HUES48 (cell line): ENCODE results near the gene MT1F.
A peak's percentile ranks its signal among the peaks of the same experiment; 100 is the strongest.
"Not testable (repeated sequence)": the region's sequence is repeated elsewhere in the genome, so short reads cannot be mapped to it uniquely, and the experiment has no call there.

Experiments used
- H3K27ac ChIP-seq: one replicate; pipeline ENCODE4 v1.7.0; 2013; ENCODE audit warnings: low read depth, low read length, inconsistent platforms
- H3K27me3 ChIP-seq: 2 replicates; pipeline ENCODE4 v1.6.1; 2013; ENCODE audit warnings: mild to moderate bottlenecking, low read length; ENCODE audit not compliant: control insufficient read depth, insufficient read depth
- H3K36me3 ChIP-seq: 2 replicates; pipeline ENCODE4 v1.6.1; 2013; ENCODE audit warnings: low read length; ENCODE audit not compliant: control insufficient read depth, insufficient read depth
- H3K4me1 ChIP-seq: 2 replicates; pipeline ENCODE4 v1.6.1; 2013; ENCODE audit warnings: mild to moderate bottlenecking, low read length; ENCODE audit not compliant: control insufficient read depth, insufficient read depth
- H3K4me3 ChIP-seq: 2 replicates; pipeline ENCODE4 v1.5.1; 2013; ENCODE audit warnings: mild to moderate bottlenecking, low read depth, low read length
- H3K9ac ChIP-seq: 2 replicates; pipeline ENCODE4 v1.6.1; 2013; ENCODE audit warnings: mild to moderate bottlenecking, low read depth, low read length, moderate library complexity
- H3K9me3 ChIP-seq: 2 replicates; pipeline ENCODE4 v1.6.1; 2013; ENCODE audit warnings: low read length; ENCODE audit not compliant: control insufficient read depth, insufficient read depth

Gene MT1F

DNA sequence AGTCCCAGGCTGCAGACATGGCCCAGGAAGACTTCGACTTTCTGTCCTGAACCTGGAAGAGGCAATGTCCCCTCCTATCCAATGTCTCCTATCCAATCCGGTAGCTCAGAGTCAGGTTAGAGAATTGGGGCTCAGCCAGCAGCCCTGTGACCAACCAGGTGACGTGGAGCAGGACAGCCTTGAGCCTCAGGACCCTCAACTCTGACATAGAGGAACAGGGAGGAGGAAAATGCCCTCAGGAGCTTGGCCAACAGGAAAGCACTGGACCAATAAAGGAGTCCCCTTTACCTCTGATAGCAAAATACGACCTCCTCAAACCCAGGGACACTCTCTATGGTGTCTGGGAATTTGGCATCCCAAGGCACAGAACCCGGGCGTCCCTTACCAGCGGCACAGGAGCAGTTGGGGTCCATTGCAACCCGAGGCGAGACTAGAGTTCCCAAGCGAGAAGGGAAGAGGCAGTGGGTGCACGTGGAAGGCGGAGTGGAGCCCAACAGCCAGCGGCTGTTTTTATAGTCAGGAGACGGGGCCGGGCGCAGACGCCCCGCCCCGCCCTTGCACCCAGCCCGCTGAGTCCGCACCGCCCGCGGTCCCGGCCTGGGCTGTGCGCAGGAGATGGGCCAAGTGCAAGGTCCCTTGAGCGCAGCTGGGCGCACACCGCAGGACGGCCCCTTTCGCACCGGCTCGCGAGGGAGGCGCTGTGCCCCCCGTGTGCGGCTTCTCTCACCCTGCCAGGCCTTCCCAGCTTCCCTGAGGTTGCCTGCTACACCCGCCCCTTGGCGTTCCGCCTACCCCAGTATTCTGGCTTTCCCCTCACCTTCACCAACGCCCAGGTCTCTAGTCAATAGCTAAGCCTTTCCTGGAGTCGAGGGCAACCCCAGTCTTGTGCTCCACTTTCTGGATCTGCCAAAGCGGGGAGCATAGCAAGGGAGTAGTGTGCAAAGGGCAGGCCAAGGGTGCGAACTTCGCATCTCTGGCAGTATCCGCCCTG lies 10.1 kb downstream of the MT1F start, which contains the start of gene MT1G:
TSS of gene MT1G (minus strand) at position 485 of the 991 bp plus-strand sequence. CDS start at position 413, 72 bp downstream.
- no peak within 1 kb of the TSS for H3K9ac ChIP-seq
- peaks cover 17% of the 10 kb centered on the region for H3K4me1 ChIP-seq
- H3K27ac ChIP-seq = no peak within 1 kb of the TSS
- H3K36me3 ChIP-seq = no peaks in the 10 kb centered on the region
- peak within 1 kb of the TSS; percentile 51 for H3K4me3 ChIP-seq
- no peaks in the 10 kb centered on the region for H3K9me3 ChIP-seq
- peaks cover 100% of the 10 kb centered on the region for H3K27me3 ChIP-seq

DNA sequence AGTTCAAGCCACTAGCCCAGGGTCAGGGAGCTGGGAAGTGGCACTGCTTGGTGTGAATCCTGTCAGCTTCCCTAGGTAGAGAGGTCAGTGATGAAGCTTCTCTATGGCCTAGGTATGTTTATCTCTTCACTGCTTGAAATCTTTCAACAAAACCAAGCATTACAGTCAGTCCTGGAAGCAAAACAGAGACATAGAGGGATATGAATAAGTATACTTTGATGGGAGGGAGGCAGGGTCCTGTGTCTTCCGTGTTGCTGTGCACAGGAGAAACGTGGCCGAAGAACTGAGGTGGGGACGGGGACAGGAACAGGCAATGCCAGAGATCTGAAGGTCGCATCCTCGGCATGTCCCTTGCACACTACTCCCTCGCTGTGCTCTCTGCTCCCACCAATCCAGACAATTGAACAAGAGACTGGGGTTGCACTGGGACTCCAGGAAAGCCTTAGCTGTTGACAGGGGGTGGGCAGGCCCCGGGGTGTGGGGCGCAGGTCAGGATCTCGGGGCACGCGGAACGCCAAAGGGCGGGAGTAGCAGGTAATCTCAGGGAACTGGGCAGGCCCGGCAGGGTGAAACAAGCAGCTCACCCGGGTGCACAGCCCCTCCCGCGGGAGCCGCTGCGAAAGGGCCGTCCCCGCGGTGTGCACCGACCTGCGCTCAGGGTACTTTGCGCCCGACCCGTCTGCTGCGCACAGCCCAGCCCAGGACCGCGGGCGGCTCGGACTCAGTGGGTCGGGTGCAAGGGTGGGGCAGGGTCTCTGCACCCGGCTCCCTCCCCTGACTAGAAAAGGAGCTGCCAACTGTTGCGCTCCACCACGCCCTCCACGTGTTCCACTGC lies 11.5 kb downstream of the MT1F start, which contains the start of gene MT1H:
TSS of gene MT1H (plus strand) at position 810 of the 835 bp plus-strand sequence. CDS start 71 bp downstream, outside the sequence.
- Histone ChIP-seq H3K27ac (no peak within 1 kb of the TSS), H3K9me3 (no peaks in the 10 kb centered on the region), H3K9ac (no peak within 1 kb of the TSS), H3K36me3 (no peaks in the 10 kb centered on the region), H3K27me3 (peaks cover 100% of the 10 kb centered on the region), H3K4me3 (peak within 1 kb of the TSS; percentile 45), H3K4me1 (peaks cover 17% of the 10 kb centered on the region)

DNA sequence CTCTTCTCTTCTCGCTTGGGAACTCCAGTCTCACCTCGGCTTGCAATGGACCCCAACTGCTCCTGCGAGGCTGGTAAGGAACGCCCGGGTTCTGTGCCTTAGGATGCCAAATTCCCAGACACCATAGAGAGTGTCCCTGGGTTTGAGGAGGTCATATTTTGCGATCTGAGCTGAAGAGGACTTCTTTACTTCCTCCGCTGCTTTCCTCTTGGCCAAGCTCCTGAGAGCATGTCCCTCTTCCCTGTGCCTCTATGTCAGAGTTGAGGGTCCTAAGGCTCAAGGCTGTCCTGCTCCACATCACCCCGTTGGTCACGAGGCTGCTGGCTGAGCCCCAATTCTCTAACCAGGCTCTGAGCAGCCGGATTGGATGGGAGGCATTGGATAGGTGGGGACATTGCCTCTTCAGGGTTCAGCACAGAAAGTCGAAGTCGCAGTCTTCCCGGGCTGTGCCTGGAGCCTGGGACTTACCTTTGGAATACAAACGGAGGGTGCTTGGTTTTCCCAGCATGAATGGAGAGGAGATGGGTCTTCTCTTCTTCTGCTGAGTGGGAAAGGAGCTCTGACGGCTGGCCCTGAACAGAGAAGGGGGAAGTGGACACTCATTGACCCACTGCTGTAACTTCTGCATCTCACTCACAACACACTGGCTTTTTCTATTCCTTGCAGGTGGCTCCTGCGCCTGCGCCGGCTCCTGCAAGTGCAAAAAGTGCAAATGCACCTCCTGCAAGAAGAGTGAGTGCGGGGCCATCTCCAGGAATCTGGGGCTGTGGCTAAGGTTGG lies 12.3 kb downstream of the MT1F start:
- Histone ChIP-seq H3K27ac (no peak overlapping the region), H3K4me3 (peak overlapping the region; percentile 45), H3K36me3 (no peaks in the 10 kb centered on the region), H3K27me3 (peaks cover 96% of the 10 kb centered on the region), H3K4me1 (peaks cover 17% of the 10 kb centered on the region), H3K9ac (no peak overlapping the region), H3K9me3 (no peaks in the 10 kb centered on the region)

DNA sequence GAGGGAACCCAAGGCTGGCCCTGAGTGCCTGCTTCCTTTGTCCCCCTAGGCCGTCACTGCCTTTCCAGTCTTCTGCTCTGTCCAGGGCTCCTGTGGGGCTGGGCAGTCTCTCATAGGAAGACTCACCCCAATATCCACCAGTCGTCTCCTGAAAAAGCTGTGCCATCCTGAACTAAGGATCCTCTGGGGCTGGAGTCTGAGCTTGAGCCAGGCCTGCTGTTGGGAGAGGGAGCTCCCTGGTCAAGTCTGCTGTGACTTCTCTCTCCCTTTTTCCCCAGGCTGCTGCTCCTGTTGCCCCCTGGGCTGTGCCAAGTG lies 12.8 kb downstream of the MT1F start:
- Histone ChIP-seq H3K9me3 (no peaks in the 10 kb centered on the region), H3K36me3 (no peaks in the 10 kb centered on the region), H3K27me3 (peaks cover 96% of the 10 kb centered on the region), H3K4me1 (peaks cover 22% of the 10 kb centered on the region), H3K27ac (no peak overlapping the region), H3K4me3 (no peak overlapping the region), H3K9ac (no peak overlapping the region)

DNA sequence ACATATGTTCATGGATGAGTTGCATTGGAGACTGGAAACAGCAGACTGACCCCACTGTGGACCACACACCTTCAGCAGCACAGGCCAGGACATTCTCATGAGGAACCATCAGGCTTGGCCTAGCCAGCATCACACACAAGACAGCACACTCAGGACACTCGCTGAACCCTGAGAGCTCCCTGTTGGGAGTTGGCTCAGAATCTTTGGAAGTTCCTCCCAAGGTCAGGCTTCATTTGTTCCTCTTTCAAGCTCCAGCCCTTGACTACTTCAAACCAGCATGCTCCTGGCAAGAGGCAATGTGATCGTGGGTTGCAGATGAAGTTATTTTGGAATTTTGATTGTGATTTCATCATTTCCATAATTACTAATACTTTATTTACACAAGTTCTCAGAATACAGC lies 13.9 kb downstream of the MT1F start:
- not testable (repeated sequence) for H3K36me3 ChIP-seq, H3K9ac ChIP-seq, H3K9me3 ChIP-seq, H3K4me3 ChIP-seq, H3K27ac ChIP-seq
- Histone ChIP-seq H3K4me1 (peaks cover 22% of the 10 kb centered on the region), H3K27me3 (peaks cover 95% of the 10 kb centered on the region)

DNA sequence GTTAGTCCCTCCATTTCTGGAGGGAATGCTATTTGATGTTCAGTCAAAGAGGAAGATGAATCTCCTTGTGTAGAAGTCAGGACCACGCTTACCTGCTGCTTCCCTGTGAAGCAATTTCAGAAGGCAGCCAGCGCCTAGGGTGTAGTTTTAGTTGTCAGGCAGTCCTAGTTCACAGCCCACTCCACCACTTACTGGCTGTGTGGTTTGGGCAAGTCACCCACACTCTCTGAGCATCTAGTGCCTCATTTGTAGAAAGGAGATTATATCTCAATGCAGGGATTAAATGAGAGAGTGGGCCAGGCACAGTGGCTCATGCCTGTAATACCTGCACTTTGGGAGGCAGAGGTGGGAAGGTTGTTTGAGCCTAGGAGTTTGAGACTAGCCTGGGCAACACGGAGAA lies 14.4 kb downstream of the MT1F start:
- peaks cover 22% of the 10 kb centered on the region for H3K4me1 ChIP-seq
- H3K27ac ChIP-seq, H3K9me3 ChIP-seq, H3K36me3 ChIP-seq, H3K4me3 ChIP-seq, H3K9ac ChIP-seq: not testable (repeated sequence)
- H3K27me3 ChIP-seq = peaks cover 95% of the 10 kb centered on the region

DNA sequence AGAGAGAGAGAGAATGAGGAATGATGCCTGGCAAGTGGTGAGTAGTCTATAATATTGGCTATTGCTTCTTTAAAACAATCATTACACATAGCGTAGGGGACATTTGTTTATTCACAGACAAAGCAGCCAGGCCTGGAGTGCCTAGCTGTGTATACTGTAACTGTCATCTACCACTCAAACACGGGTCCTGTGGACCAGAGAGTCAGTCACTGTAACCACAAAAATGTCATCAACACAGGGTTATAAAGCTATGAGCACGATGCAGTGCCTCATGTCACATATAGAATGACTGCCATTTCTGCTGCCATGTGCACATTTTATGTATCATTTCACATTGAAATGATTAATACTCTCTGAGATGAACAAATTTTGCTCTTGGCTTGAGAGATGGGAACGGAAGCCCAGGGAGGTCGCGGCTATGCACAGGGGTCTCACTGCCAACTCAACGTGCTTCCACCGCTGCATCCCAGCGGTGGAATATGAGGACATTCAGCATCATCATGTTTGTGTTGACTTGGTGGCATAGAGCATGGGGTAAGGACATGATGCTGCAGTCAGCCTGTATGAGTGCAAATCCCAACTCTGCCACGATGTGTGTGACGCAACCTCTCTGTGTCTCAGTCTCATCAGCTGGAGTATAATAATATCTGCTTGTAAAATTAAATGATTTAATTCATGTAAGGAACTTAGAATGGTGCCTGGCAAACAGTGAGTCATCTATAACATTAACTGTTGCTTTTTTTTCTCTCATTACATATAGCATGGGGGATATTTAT lies 15.2 kb downstream of the MT1F start:
- Histone ChIP-seq H3K27me3 (peaks cover 95% of the 10 kb centered on the region), H3K36me3 (no peaks in the 10 kb centered on the region), H3K27ac (no peak overlapping the region), H3K4me1 (peaks cover 18% of the 10 kb centered on the region), H3K4me3 (no peak overlapping the region), H3K9ac (no peak overlapping the region), H3K9me3 (no peaks in the 10 kb centered on the region)

DNA sequence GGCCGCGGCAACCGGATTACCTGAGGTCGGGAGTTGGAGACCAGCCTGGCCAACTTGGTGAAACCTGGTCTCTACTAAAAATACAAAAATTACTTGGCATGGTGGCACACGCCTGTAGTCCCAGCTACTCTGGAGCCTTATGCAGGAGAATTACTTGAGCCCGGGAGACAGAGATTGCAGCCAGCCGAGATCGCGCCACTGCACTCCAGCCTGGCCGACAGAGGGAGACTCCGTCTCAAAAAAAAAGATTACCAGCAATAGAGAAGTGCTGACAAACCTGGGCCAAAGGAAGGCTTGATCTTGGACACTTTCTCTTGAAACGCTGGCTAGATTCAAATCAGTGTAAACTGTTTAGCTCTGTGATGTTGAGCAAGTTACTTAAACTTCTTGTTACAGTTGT lies 16.2 kb downstream of the MT1F start:
- Histone ChIP-seq H3K9ac (no peak overlapping the region), H3K4me1 (peaks cover 14% of the 10 kb centered on the region), H3K4me3 (no peak overlapping the region), H3K27ac (no peak overlapping the region), H3K36me3 (no peaks in the 10 kb centered on the region), H3K27me3 (peaks cover 90% of the 10 kb centered on the region), H3K9me3 (no peaks in the 10 kb centered on the region)

DNA sequence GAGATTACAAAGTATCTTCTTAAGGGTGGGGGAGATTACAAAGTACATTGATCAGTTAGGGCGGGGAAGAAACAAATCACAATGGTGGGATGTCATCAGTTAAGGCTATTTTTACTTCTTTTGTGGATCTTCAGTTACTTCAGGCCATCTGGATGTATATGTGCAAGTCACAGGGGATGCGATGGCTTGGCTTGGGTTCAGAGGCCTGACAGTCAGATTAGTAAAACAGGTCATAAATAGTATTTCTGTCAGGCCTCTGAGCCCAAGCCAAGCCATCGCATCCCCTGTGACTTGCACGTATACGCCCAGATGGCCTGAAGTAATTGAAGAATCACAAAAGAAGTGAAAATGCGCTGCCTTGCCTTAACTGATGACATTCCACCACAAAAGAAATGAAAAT lies 16.8 kb downstream of the MT1F start:
- peaks cover 13% of the 10 kb centered on the region for H3K4me1 ChIP-seq
- not testable (repeated sequence) for H3K9ac ChIP-seq, H3K4me3 ChIP-seq, H3K27ac ChIP-seq, H3K9me3 ChIP-seq, H3K36me3 ChIP-seq
- peaks cover 89% of the 10 kb centered on the region for H3K27me3 ChIP-seq

DNA sequence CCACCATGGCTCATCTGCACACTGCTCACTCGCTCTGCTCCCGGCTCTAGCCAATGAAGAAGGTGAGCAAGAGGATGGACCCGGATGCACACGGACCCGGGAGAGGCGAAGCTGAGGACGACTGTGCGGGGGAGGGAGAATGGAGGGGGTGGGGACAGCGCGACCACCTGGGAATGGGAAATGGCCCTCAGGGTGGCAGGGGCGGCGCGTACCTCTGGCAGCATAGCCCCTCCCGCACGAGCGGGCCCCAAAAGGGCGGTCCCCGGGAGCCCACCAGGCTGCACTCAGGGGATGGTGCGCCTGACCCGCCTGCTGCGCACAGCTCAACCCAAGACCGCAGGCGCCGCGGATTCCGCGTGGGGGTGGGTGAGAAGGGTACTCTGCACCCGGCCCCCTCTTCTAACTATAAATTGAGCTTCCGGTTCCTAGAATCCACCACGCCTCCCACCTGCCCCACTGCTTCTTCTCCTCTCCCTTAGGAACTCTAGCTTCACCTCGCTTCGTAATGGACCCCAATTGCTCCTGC lies 18.0 kb downstream of the MT1F start:
- Histone ChIP-seq H3K4me1 (peaks cover 6% of the 10 kb centered on the region), H3K27me3 (peaks cover 89% of the 10 kb centered on the region), H3K9me3 (no peaks in the 10 kb centered on the region), H3K4me3 (peak overlapping the region; percentile 67), H3K9ac (0 out of 2 replicates have a peak overlapping the region, but pooled peaks have one; percentile 28), H3K36me3 (no peaks in the 10 kb centered on the region), H3K27ac (no peak overlapping the region)
